DMS114 treated with DMSO at 0.1 percent for 48 hours (cell line): ENCODE data around the gene MS4A14.
"Not testable (repeated sequence)": the region's sequence is repeated elsewhere in the genome, so short reads cannot be mapped to it uniquely, and the experiment has no call there.

Experiments used
- DNase-seq: peaks from one replicate; lab custom pipeline; 2025; ENCODE audit not compliant: unreplicated experiment; lab: John Stamatoyannopoulos, UW

The MS4A14 gene

DNA sequence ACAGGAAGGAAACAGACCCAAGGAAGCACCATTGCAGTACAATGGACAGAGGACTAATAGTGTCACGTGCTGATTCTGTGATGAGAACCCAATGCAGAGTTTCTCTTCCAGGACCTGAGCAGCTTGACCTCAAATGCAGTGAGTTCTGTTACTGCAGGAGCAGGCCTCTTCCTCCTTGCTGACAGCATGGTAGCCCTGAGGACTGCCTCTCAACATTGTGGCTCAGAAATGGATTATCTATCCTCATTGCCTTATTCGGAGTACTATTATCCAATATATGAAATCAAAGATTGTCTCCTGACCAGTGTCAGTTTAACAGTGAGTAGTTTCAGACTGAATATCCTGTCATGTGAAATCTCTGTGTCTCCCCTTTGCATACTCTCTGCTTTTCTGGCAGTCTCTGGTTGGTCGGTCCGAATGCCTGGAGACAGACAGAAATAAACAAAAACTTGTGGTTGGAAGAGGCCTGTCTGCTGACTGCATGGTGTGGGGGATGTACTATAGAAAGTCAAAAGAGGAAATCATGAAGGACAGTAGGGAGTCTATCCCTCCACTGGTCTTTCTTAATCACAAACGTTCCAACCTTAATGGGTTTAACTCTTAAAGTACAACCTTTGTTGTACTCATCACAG is 6.9 kb upstream of the MS4A14 start:
- no peak for DNase-seq

DNA sequence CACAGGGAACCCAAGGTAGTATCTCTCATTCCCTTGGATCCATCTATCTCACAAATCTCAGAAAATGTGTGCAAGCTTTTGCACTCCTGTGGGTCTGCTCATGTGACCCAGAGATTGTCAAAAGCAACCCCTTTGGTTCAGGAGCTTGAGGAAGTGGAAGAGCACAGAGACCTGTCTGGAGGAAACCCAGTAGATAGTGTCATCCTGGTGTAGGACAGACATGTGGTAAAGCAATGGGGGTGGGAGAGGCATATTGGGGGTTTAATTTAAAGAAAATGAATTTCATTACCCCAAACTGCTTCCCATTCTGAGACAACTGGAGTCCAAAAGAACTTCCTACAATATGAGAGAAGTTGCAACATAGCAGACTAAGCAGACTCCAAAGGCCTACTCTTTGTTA is 5.8 kb upstream of the MS4A14 start:
- no peak for DNase-seq

DNA sequence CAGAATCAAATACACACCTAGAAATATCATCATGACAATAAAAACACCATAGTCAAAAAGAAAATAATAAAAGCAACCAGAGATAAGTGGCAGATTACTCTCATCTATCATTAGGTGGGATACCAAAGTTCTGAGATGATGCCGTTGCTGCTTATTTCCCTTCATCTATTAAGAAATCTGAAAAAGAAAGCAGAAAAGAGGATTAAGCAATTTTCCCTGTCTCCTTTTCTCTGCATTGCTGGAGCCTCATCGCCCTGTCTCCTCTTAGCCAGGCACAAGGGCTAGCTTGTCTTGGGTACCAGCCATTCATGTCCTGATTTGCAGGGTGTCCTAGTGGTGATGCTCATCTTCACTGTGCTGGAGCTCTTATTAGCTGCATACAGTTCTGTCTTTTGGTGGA is 3.9 kb upstream of the MS4A14 start:
- DNase-seq = no peak

DNA sequence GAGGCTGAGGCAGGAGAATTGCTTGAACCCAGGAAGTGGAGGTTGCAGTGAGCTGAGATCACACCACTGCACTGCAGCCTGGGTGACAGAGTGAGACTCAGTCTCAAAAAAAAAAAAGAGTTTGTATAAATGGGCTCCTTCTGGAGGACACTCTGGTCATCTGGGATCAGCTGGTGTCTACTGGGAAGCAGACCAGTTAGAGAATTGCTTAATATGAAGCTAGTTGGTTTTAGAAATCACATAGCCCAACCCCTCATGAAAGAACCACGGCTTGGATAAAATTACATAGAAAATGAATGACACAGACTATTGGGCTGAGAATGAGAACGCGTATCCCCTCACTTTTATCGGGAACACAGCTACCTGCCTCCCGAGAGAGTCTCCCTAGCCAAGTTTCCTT is 3.2 kb upstream of the MS4A14 start:
- no peak for DNase-seq

DNA sequence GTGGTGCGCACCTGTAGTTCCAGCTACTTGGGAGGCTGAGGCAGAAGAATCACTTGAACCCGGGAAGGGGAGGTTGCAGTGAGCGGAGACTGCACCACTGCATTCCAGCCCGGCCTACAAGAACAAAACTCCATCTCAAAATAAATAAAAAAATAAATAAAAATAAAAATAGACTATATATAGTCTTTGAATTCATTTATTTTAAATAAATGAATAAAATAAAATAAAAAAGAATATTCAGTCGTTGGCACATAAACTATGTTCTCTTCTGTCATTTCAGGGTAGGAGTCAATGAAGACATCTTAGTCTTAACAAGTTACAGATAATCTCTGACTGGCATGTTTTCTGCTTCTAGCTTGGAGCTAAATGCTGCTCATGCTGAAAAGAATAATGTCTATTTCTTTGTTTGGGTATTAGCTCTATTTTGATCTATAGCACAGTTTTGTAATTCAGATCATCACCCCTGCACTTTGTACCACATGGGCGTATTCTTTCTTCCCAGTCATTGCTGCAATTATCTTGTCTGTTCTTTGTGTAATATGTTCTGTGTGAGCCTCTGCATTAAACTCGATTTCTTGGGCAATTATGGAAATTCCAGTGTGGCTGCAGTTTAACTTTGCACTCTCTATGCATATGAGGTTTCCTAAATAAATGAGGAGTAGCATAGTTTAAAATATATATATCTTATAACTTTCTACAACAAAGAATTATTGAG is 1.4 kb upstream of the MS4A14 start:
- no peak for DNase-seq

DNA sequence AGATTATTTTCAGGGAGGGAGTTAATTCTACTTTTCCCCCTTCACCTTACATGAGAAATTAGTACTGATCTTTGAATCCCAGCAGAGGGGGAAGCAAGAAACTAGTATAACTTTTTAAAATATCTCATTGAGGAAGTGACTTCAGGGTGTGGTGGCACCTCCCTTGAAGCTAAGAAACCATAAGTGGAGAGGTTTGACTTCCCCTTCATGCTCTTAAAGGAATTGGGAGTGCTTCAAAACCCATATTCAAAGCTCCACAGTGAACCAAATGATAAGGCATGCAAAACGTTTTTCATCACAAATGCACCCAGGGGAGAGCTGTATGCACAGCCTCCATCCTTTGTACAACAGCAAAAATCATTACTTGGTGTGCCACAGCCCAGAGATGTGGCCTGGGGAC is 540 bp downstream of the MS4A14 start:
- DNase-seq = no peak

DNA sequence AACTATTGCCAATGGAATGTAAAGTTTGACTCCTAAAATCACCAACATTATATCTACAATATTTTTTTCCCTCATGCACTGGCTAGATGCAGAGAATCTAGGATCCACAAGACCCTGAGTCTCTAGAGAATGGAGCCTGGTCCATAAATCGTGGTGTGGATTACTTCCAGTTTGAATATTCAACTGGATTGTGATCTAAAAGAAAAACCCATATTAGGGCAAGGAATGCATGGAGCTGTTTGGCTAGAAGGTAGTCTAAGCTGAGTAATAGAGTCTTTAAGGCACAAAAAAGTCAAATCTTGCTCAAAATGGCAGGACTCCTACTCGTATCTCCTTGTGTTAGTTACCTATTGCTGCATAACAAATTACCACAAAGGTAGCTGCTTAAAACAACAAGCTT is 23.8 kb downstream of the MS4A14 start:
- DNase-seq = no peak

DNA sequence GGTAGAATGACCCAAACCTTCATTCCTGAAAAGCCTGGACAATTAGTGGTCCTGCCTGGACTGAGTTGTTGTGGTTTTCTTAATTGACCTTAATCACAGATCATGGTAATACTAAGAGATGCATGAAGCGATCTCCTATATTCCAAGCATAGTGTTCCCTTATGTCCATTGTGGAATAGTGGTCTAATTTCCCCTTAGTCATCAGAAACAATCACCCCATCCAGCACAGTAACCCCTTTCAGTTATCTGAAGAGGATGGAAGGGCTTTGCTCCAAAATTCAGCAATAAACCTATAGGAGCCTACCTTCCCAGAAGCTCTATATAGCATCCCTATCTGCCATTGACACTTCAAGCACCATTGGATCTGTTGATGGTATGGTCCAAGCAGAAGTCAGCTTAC is 26.4 kb downstream of the MS4A14 start:
- no peak for DNase-seq

DNA sequence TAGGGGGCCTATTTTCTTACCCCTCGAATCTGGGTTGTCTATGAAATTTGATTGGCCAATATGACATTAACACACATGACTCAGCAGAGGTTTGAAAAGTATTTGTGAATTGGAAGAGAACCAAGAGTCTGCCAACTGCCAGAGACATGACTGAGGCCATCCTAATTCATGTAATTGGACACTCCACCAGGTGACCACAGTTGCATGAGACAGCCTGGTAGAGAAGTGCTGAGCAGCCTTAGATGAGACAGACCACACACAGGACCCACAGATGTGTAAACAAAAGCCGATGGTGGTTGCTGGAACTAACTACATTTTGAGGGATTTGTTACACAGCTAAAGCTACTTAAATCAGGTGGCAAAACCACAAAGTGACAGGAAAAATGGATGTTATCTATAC is 32.3 kb downstream of the MS4A14 start:
- no peak for DNase-seq

DNA sequence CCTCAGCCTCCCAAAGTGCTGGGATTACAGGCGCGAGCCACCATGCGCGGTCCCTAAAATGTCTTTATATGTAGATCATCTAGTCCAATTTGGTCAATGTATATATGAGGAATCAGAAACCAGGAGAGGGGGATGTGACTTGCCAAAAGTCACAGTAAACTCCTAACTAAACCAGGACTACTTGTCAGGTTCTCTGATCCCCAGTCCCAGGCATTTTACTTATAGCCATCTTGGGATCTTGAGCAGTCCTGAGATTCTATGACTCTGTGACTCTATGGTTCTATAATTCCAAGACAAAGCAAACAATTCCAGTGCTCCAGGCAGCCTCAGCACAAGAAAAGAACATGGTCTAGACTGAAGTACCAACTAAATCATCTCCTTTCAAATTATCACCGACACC is 33.0 kb downstream of the MS4A14 start, which contains the start of gene MS4A5:
Gene MS4A5, plus strand, starts transcription at position 301 of the 400 bp plus-strand sequence. CDS start 103 bp downstream, outside the sequence.
- no peak for DNase-seq

DNA sequence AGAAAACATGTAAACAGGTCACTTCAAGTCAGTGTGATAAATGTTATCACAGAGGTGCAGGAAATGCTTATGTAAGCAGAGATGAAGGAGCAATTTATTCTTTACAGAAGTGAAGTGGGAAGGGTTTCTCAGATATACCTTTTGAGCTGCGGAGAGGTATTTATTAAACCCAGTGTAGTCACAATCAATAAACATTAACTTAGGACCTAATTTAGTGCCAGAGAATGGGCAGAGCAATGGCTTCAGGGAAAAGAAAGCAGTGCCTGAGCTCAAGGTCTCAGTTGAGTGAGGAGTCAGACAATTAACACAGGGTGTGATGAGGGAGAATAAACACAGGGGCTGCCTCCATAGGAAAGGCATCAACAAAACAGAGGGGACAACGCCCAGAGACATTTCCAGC is 35.0 kb downstream of the MS4A14 start:
- DNase-seq = no peak

DNA sequence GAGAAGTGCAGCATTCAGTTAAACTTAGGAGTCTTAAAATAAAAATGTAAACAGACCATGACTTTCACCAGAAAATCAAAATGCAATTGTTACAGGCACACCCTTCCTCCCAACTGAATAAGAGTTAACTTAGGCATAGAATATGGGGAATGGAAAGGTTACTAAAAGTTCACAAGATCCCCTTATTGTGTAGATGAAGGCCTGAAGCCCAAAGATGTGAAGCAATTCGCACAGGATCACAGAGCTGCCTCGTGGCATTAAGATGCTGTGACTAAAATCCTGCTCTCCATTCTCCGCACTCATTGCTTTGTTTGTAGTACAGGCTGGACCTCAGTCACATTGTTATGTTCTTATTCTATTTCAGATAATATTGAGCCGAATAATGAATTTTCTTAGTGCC is 37.1 kb downstream of the MS4A14 start:
- DNase-seq = no peak

DNA sequence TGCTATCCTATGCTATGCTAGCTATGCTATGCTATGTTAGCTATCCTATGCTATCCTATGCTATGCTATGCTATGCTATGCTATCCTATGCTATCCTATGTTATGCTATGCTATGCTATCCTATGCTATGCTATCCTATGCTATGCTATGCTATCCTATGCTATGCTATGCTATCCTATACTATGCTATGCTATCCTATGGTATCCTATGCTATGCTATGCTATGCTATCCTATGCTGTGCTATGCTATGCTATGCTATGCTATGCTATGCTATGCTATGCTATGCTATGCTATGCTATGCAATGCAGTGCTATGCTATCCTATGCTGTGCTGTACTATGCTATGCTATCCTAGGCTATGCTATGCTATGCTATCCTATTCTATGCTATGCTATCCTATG is 50.8 kb downstream of the MS4A14 start:
- DNase-seq = no peak

DNA sequence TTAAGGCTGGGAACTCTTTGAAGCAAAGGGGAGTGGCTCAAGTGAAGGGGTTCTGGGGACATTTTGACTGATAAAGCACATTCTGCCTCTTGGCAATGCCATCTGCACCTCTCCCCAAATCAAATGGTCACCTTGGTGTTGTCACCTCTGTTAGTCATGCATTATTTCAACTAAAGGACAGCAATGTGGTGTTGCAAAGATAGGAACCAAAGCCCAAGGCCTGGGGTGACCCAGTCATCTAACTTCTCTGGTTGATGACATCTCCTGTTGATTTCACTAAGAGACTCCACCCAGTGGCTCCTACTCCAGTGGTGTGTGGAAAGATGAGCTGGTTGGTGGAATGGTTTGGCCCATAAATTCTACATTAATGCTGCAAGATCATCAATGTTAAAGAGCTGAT is 51.6 kb downstream of the MS4A14 start:
- DNase-seq = no peak

DNA sequence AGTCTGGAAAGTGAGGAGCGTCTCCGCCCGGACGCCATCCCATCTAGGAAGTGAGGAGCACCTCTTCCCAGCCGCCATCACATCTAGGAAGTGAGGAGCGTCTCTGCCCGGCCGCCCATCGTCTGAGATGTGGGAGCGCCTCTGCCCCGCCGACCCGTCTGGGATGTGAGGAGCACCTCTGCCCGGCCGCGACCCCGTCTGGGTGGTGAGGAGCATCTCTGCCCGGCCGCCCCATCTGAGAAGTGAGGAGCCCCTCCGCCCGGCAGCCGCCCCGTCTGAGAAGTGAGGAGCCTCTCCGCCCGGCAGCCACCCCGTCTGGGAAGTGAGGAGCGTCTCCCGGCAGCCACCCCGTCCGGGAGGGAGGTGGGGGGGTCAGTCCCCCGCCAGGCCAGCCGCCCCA is 54.9 kb downstream of the MS4A14 start:
- not testable (repeated sequence) for DNase-seq

DNA sequence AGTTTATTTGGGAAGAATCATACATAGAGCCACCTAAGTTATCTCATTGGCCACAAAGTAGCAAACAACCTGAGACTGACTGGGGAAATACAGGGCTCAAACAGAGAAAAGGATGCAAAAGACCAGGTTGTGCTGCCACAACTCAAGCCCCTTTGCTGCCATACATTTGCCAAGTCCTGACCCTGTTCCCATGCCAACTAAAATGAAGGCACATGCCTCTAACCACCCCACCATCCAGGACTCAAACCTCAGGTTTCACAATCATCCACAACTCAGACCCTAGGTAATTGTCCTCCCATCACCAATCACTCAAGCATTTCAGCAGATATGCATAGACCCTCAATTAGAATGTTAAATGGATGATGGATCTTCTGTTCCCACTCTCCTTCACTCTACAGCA is 58.0 kb downstream of the MS4A14 start:
- no peak for DNase-seq

DNA sequence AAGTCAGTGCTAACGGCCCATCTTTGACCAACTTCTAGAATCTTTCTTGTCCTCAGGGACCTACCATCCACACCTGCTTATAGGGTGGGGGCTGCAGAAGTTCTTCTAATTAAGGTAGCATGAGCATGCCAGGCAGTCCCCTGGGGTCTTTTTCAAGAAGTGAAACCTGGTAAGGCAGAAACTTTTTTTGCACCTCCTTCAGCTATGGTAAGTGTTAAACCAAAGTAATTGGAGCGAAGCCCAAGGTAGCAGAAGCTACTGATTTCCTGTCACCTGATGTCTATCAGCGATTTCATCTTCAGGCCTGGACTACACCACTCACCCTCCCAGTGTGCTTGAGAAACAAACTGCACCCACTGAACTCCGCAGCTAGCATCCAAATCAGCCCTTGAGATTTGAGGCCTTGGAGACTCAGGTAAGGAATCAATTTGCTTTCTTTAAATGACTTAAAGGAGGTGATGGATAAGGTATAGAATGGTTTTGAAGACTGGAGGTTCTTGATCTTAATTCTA is 59.3 kb downstream of the MS4A14 start, which contains the start of gene MS4A1:
Gene MS4A1, plus strand, starts transcription at position 317 of the 512 bp plus-strand sequence. CDS start 6,528 bp downstream, outside the sequence.
- DNase-seq = no peak

DNA sequence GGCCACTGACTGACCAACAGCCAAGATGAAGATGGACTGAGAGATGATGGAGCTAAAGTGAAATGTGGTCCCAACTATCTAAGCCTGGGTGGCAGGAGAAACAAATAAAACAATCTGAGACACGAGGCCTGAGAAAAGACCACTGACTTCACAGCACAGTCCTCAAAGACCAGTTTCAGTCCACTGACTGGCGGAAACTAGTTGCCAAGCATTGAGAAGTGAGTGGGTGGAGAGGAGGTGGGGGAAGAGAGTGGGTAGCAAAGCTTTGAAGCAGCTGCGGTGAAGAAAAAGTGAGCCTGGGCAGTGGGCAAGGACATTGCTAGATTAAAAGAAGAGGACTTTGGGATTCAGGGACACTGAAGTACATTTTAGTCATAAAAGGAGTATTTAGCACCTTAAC is 61.3 kb downstream of the MS4A14 start:
- DNase-seq = no peak

DNA sequence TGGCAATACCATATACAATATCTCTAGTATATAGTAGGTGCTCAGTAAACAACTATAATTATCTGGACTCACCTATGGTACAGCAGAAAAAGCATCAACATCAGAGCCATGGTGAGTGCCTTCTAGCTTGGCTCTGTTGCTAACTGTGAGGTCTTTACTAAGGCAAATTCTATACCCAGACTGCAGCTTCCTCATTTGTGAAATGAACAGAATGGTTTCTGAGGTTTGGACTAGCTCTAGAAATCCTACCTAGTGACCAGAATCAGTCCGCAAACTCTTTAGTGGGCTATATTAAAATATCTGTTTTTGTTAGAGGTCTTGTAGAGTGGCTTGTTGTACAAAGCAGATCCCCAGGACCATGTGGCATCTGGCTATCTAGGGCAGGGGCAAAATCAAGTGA is 63.1 kb downstream of the MS4A14 start:
- DNase-seq = no peak
